H7 (cell line): Measurements from ENCODE around the gene RFPL3. TPM values are rescaled to one million over a fixed set of nuclear protein-coding genes. Genes with fewer than 3 reads are reported as not detected.
A peak's percentile ranks its signal among the peaks of the same experiment; 100 is the strongest.
"Not testable (repeated sequence)": the region's sequence is repeated elsewhere in the genome, so short reads cannot be mapped to it uniquely, and the experiment has no call there.

ENCODE experiments used
- DNase-seq: peaks from one replicate; pipeline ENCODE4 v3.0.0; 2012
- H3K27me3 ChIP-seq: 2 replicates; pipeline ENCODE4 v1.6.0; 2011; ENCODE audit warnings: mild to moderate bottlenecking, low read length; ENCODE audit not compliant: control insufficient read depth, insufficient read depth
- H3K36me3 ChIP-seq: replicated peaks from 2 replicates; pipeline ENCODE4 v1.5.1; 2011; ENCODE audit warnings: low read length; ENCODE audit not compliant: control insufficient read depth, insufficient read depth
- H3K4me3 ChIP-seq: 2 replicates; pipeline ENCODE4 v1.5.1; 2011; ENCODE audit warnings: low read depth, mild to moderate bottlenecking, control low read depth, low read length, moderate library complexity; ENCODE audit not compliant: insufficient read depth
- total RNA-seq: library from RNA; depleted of rRNA; stranded (reverse); fragments of >200 nt; shearing (Covaris generic); gene quantifications from 2 replicates; pipeline ENCODE4 v1.2.3, GENCODE V29; 2014

RFPL3 gene
- total RNA-seq, 1 experiment from 2014 or later, result not detected

GRCh38 chr22:32354360-32355351 is 3.0 kb upstream of the RFPL3 start:
- Histone ChIP-seq H3K27me3 (no peaks in the 10 kb centered on the region), H3K36me3 (no peaks in the 10 kb centered on the region), H3K4me3 (no peak overlapping the region)
- DNase-seq, result peak; percentile 48

GRCh38 chr22:32355760-32356159 is 1.9 kb upstream of the RFPL3 start:
- Histone ChIP-seq H3K4me3 (no peak overlapping the region), H3K36me3 (no peaks in the 10 kb centered on the region), H3K27me3 (no peaks in the 10 kb centered on the region)
- peak; percentile 70 for DNase-seq

- H3K36me3 ChIP-seq, DNase-seq, H3K27me3 ChIP-seq, H3K4me3 ChIP-seq: not testable (repeated sequence)
Observed at GRCh38 chr22:32360096-32360495, 2.4 kb downstream of the RFPL3 start.

GRCh38 chr22:32361257-32361656 is 3.6 kb downstream of the RFPL3 start:
- no peak for DNase-seq
- Histone ChIP-seq H3K4me3 (no peak overlapping the region), H3K27me3 (no peaks in the 10 kb centered on the region), H3K36me3 (no peaks in the 10 kb centered on the region)

- DNase-seq, result no peak
- no peaks in the 10 kb centered on the region for H3K36me3 ChIP-seq
- H3K27me3 ChIP-seq, result no peaks in the 10 kb centered on the region
- H3K4me3 ChIP-seq, result no peak overlapping the region
Observed at GRCh38 chr22:32364210-32364609, 6.5 kb downstream of the RFPL3 start.

GRCh38 chr22:32375678-32376450 is 18.2 kb downstream of the RFPL3 start:
- Histone ChIP-seq H3K27me3 (no peaks in the 10 kb centered on the region), H3K36me3 (no peaks in the 10 kb centered on the region), H3K4me3 (no peak overlapping the region)
- DNase-seq, result no peak

GRCh38 chr22:32376681-32377080 is 19.0 kb downstream of the RFPL3 start:
- H3K27me3 ChIP-seq, result no peaks in the 10 kb centered on the region
- H3K4me3 ChIP-seq, result no peak overlapping the region
- no peaks in the 10 kb centered on the region for H3K36me3 ChIP-seq
- DNase-seq, result no peak

GRCh38 chr22:32378707-32379272 is 21.1 kb downstream of the RFPL3 start:
- DNase-seq, result peak; percentile 87
- H3K36me3 ChIP-seq, result no peaks in the 10 kb centered on the region
- H3K4me3 ChIP-seq, result no peak overlapping the region
- H3K27me3 ChIP-seq, result no peaks in the 10 kb centered on the region

GRCh38 chr22:32380991-32381390 is 23.3 kb downstream of the RFPL3 start:
- Histone ChIP-seq H3K27me3 (no peaks in the 10 kb centered on the region), H3K4me3 (no peak overlapping the region), H3K36me3 (no peaks in the 10 kb centered on the region)
- no peak for DNase-seq

- Histone ChIP-seq H3K27me3 (no peaks in the 10 kb centered on the region), H3K36me3 (peaks cover 13% of the 10 kb centered on the region), H3K4me3 (no peak overlapping the region)
- no peak for DNase-seq
Observed at GRCh38 chr22:32385681-32386080, 28.0 kb downstream of the RFPL3 start.

GRCh38 chr22:32389685-32390084 is 32.0 kb downstream of the RFPL3 start:
- no peak overlapping the region for H3K4me3 ChIP-seq
- peaks cover 36% of the 10 kb centered on the region for H3K36me3 ChIP-seq
- peak; percentile 59 for DNase-seq
- no peaks in the 10 kb centered on the region for H3K27me3 ChIP-seq

- Histone ChIP-seq H3K36me3 (peaks cover 43% of the 10 kb centered on the region), H3K27me3 (no peaks in the 10 kb centered on the region), H3K4me3 (no peak overlapping the region)
- DNase-seq, result no peak
Observed at GRCh38 chr22:32395107-32395506, 37.4 kb downstream of the RFPL3 start.

- H3K36me3 ChIP-seq, result peaks cover 44% of the 10 kb centered on the region
- no peaks in the 10 kb centered on the region for H3K27me3 ChIP-seq
- no peak overlapping the region for H3K4me3 ChIP-seq
- DNase-seq, result no peak
Observed at GRCh38 chr22:32396255-32396654, 38.6 kb downstream of the RFPL3 start.

GRCh38 chr22:32396746-32397145 is 39.1 kb downstream of the RFPL3 start:
- DNase-seq, result no peak
- Histone ChIP-seq H3K36me3 (peaks cover 47% of the 10 kb centered on the region), H3K27me3 (no peaks in the 10 kb centered on the region), H3K4me3 (no peak overlapping the region)
